Measurements from ENCODE around the gene WNT5B. TPM values are rescaled to one million over a fixed set of nuclear protein-coding genes. Genes with fewer than 3 reads are reported as not detected.
"Not testable (repeated sequence)": the region's sequence is repeated elsewhere in the genome, so short reads cannot be mapped to it uniquely, and the experiment has no call there.

Gene WNT5B
- total RNA-seq, 1 donor: 59.0 TPM

- H3K4me3 ChIP-seq (ENCODE audit: insufficient read depth, low read length): peak overlapping the region; percentile 93
- H3K27ac ChIP-seq (ENCODE audit: low read depth, low read length): peak overlapping the region; percentile 82
- DNase-seq (ENCODE audit: insufficient read length, low spot score, missing footprints): peak; percentile 85
- TF ChIP-seq CTCF (IDR thresholded peaks at IDR 0.05; ENCODE audit: extremely low read depth, low read depth, low read length): no peak
- peak overlapping the region; percentile 81 for H2AFZ ChIP-seq (ENCODE audit: low read length)
- peaks cover 45% of the 10 kb centered on the region for H3K79me2 ChIP-seq (ENCODE audit: insufficient read depth, low read length)
- no peaks in the 10 kb centered on the region for H3K27me3 ChIP-seq (ENCODE audit: insufficient read depth, low read length)
- H3K9me3 ChIP-seq (ENCODE audit: low read depth, low read length): no peaks in the 10 kb centered on the region
- H3K4me2 ChIP-seq (ENCODE audit: insufficient read depth, low read length): peak overlapping the region; percentile 87
- peaks cover 20% of the 10 kb centered on the region for H3K4me1 ChIP-seq (ENCODE audit: insufficient read depth, low read length)
- peaks cover 16% of the 10 kb centered on the region for H4K20me1 ChIP-seq (ENCODE audit: insufficient read depth, low read length)
- H3K36me3 ChIP-seq (ENCODE audit: insufficient read depth, low read length): no peaks in the 10 kb centered on the region
Measured at GRCh38 chr12:1691123-1692007, 62.3 kb downstream of the WNT5B start.

GRCh38 chr12:1692226-1692625 lies 63.2 kb downstream of the WNT5B start:
- DNase-seq (ENCODE audit: insufficient read length, low spot score, missing footprints): peak; percentile 18
- peaks cover 25% of the 10 kb centered on the region for H4K20me1 ChIP-seq (ENCODE audit: insufficient read depth, low read length)
- H3K79me2 ChIP-seq (ENCODE audit: insufficient read depth, low read length): peaks cover 54% of the 10 kb centered on the region

GRCh38 chr12:1692895-1693610 lies 64.0 kb downstream of the WNT5B start:
- H3K27me3 ChIP-seq (ENCODE audit: insufficient read depth, low read length): no peaks in the 10 kb centered on the region
- no peak for TF ChIP-seq CTCF (IDR thresholded peaks at IDR 0.05; ENCODE audit: extremely low read depth, low read depth, low read length)
- peaks cover 62% of the 10 kb centered on the region for H3K79me2 ChIP-seq (ENCODE audit: insufficient read depth, low read length)

More at GRCh38 chr12:1692226-1692625, 63.2 kb downstream of the WNT5B start:
- H3K4me2 ChIP-seq (ENCODE audit: insufficient read depth, low read length): peak overlapping the region; percentile 87
- no peak overlapping the region for H2AFZ ChIP-seq (ENCODE audit: low read length)
- no peaks in the 10 kb centered on the region for H3K27me3 ChIP-seq (ENCODE audit: insufficient read depth, low read length)
- no peak for TF ChIP-seq CTCF (IDR thresholded peaks at IDR 0.05; ENCODE audit: extremely low read depth, low read depth, low read length)
- peaks cover 20% of the 10 kb centered on the region for H3K4me1 ChIP-seq (ENCODE audit: insufficient read depth, low read length)
- H3K36me3 ChIP-seq (ENCODE audit: insufficient read depth, low read length): no peaks in the 10 kb centered on the region
- no peaks in the 10 kb centered on the region for H3K9me3 ChIP-seq (ENCODE audit: low read depth, low read length)
- H3K4me3 ChIP-seq (ENCODE audit: insufficient read depth, low read length): peak overlapping the region; percentile 93
- H3K27ac ChIP-seq (ENCODE audit: low read depth, low read length): no peak overlapping the region

GRCh38 chr12:1695097-1695496 lies 66.1 kb downstream of the WNT5B start:
- not testable (repeated sequence) for H2AFZ ChIP-seq (ENCODE audit: low read length); H3K9me3 ChIP-seq (ENCODE audit: low read depth, low read length); DNase-seq (ENCODE audit: insufficient read length, low spot score, missing footprints); H3K4me3 ChIP-seq (ENCODE audit: insufficient read depth, low read length); H3K36me3 ChIP-seq (ENCODE audit: insufficient read depth, low read length); H3K4me2 ChIP-seq (ENCODE audit: insufficient read depth, low read length); H3K27ac ChIP-seq (ENCODE audit: low read depth, low read length); H3K27me3 ChIP-seq (ENCODE audit: insufficient read depth, low read length)
- H3K4me1 ChIP-seq (ENCODE audit: insufficient read depth, low read length): peaks cover 15% of the 10 kb centered on the region
- peaks cover 82% of the 10 kb centered on the region for H3K79me2 ChIP-seq (ENCODE audit: insufficient read depth, low read length)
- peaks cover 37% of the 10 kb centered on the region for H4K20me1 ChIP-seq (ENCODE audit: insufficient read depth, low read length)

More at GRCh38 chr12:1692895-1693610, 64.0 kb downstream of the WNT5B start:
- Histone ChIP-seq H3K4me3 (ENCODE audit: insufficient read depth, low read length) (no peak overlapping the region), H3K27ac (ENCODE audit: low read depth, low read length) (no peak overlapping the region), H2AFZ (ENCODE audit: low read length) (no peak overlapping the region), H3K4me1 (ENCODE audit: insufficient read depth, low read length) (peaks cover 20% of the 10 kb centered on the region), H3K36me3 (ENCODE audit: insufficient read depth, low read length) (no peaks in the 10 kb centered on the region), H3K4me2 (ENCODE audit: insufficient read depth, low read length) (no peak overlapping the region), H4K20me1 (ENCODE audit: insufficient read depth, low read length) (peaks cover 33% of the 10 kb centered on the region), H3K9me3 (ENCODE audit: low read depth, low read length) (no peaks in the 10 kb centered on the region)
- no peak for DNase-seq (ENCODE audit: insufficient read length, low spot score, missing footprints)
